ENCODE data around the gene SV2C. TPM values are rescaled to one million over a fixed set of nuclear protein-coding genes. Genes with fewer than 3 reads are reported as not detected.

Gene SV2C
- total and polyA plus RNA-seq, 4 experiments from 2014 or later: 0.02 TPM; not detected in 3

DNA sequence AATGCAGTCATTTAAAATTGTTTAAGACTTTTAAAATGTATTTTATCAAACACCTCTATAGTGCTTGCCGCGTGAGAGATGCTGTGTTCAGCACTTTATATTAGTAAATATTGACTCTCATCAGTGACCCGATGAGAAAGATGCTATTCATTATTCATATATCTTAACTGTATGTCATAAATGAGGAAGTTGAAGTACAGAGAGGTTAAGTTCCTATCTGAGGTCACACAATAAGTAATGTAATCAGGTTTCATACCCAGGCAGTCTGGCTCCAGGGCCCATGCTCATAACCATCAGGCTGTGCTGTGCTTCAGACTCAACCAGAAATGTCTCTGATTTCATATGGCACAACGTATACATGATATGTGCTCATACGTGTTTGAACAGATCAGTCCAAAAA is 119.0 kb downstream of the SV2C start:
- peaks cover 0 to 2% (median 0%) of the 10 kb centered on the region in 8 donors for H3K9me3 Mint-ChIP-seq
- no peak for DNase-seq

DNA sequence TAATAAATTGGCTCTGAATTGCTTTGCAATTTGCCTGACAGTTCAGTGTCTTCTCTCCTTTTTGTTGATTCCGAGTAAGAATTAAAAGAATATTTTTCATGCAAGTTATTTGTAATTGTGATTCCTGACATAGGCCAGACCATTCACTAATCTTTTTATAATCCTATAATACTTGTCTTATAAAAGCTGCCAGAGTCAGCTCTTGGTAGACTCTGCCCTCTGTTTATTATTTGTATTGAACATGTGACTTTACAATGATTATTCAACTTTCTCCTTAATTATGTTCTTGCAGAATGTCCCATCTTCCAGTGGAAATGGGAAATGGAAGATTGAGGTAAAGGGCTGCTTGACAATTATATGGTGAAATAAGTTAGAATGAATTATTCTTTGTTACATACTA is 121.0 kb downstream of the SV2C start:
- Histone ChIP-seq H3K9me3 (ENCODE audit: control insufficient read depth in 1 of 2, low read length in 2 of 2) (no peaks in the 10 kb centered on the region), H3K27ac (ENCODE audit: low read depth, low read length) (no peak overlapping the region), H3K36me3 (ENCODE audit: insufficient read depth, low read length) (no peaks in the 10 kb centered on the region), H3K4me1 (ENCODE audit: insufficient read depth, low read length) (peaks cover 8% of the 10 kb centered on the region), H3K27me3 (ENCODE audit: insufficient read depth, low read length) (no peaks in the 10 kb centered on the region), H3K4me3 (ENCODE audit: low read length in 2 of 2) (no peak overlapping the region)
- Mint-ChIP-seq H3K27ac (no peak overlapping the region), H3K4me1 (peaks cover 0 to 8% (median 4%) of the 10 kb centered on the region in 4 donors), H3K36me3 (no peaks in the 10 kb centered on the region), H3K27me3 (peaks cover 0 to 5% of the 10 kb centered on the region in 2 donors), H3K4me3 (no peak overlapping the region), H3K9me3 (no peaks in the 10 kb centered on the region)
- ChIA-PET POLR2A (ENCODE audit: partially characterized antibody) (no interaction called here), CTCF (ENCODE audit: partially characterized antibody) (interaction anchor here (2.1 kb wide), 1 partner anchor 29 kb away, joined by 9 read pairs; no protein-coding TSS in a partner anchor)
- intact Hi-C loops (cut with micrococcal nuclease): no loop called here
- DNase-seq: no peak

More for the DNA sequence above, 119.0 kb downstream of the SV2C start:
- no peak overlapping the region for H3K27ac Mint-ChIP-seq
- intact Hi-C loops (cut with micrococcal nuclease): no loop called here
- H3K9me3 ChIP-seq (ENCODE audit: control insufficient read depth in 1 of 2, low read length in 2 of 2): no peaks in the 10 kb centered on the region
- CTCF ChIA-PET (ENCODE audit: partially characterized antibody): interaction anchor here (2.1 kb wide), 1 partner anchor 27 kb away, joined by 9 read pairs; no protein-coding TSS in a partner anchor
- H3K4me3 Mint-ChIP-seq: no peak overlapping the region
- peaks cover 9% of the 10 kb centered on the region for H3K4me1 ChIP-seq (ENCODE audit: insufficient read depth, low read length)
- POLR2A ChIA-PET (ENCODE audit: partially characterized antibody): no interaction called here
- no peaks in the 10 kb centered on the region for H3K27me3 ChIP-seq (ENCODE audit: insufficient read depth, low read length)
- peaks cover 0 to 5% of the 10 kb centered on the region in 2 donors for H3K27me3 Mint-ChIP-seq
- no peak overlapping the region for H3K27ac ChIP-seq (ENCODE audit: low read depth, low read length)
- H3K4me3 ChIP-seq (ENCODE audit: low read length in 2 of 2): no peak overlapping the region
- no peaks in the 10 kb centered on the region for H3K36me3 Mint-ChIP-seq
- peaks cover 0 to 9% (median 5%) of the 10 kb centered on the region in 4 donors for H3K4me1 Mint-ChIP-seq
- no peaks in the 10 kb centered on the region for H3K36me3 ChIP-seq (ENCODE audit: insufficient read depth, low read length)

DNA sequence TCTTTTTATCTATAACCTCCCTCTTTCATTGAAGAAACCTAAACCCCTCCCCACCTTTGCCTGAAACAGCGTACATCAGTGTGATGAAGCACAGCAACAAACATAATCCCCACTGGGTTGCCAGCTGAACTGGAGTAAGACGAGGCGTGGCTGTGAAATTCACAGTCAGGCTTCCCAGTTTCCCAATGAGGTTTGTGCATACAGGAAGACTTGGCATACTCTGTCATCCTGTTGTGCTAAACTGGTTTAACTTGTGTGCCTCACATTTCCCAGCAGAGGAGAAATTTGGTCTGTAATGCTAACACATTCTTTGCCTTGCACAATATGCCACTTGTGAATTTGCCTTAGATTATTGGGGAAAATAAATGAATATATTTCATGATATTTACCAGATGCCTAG is 121.5 kb downstream of the SV2C start:
- no peak for DNase-seq
- ChIA-PET CTCF (ENCODE audit: partially characterized antibody) (no interaction called here), POLR2A (ENCODE audit: partially characterized antibody) (no interaction called here)
- H3K4me1 Mint-ChIP-seq: peaks cover 0 to 4% (median 0%) of the 10 kb centered on the region in 4 donors
- Histone ChIP-seq H3K4me1 (ENCODE audit: insufficient read depth, low read length) (peaks cover 4% of the 10 kb centered on the region), H3K27ac (ENCODE audit: low read depth, low read length) (no peak overlapping the region), H3K4me3 (ENCODE audit: low read length in 2 of 2) (no peak overlapping the region), H3K27me3 (ENCODE audit: insufficient read depth, low read length) (no peaks in the 10 kb centered on the region), H3K9me3 (ENCODE audit: control insufficient read depth in 1 of 2, low read length in 2 of 2) (no peaks in the 10 kb centered on the region), H3K36me3 (ENCODE audit: insufficient read depth, low read length) (no peaks in the 10 kb centered on the region)
- peaks cover 0 to 5% of the 10 kb centered on the region in 2 donors for H3K27me3 Mint-ChIP-seq
- no peak overlapping the region for H3K4me3 Mint-ChIP-seq
- intact Hi-C loops (cut with micrococcal nuclease): no loop called here
- H3K9me3 Mint-ChIP-seq: peaks cover 0 to 3% (median 3%) of the 10 kb centered on the region in 8 donors
- H3K27ac Mint-ChIP-seq: no peak overlapping the region
- no peaks in the 10 kb centered on the region for H3K36me3 Mint-ChIP-seq

DNA sequence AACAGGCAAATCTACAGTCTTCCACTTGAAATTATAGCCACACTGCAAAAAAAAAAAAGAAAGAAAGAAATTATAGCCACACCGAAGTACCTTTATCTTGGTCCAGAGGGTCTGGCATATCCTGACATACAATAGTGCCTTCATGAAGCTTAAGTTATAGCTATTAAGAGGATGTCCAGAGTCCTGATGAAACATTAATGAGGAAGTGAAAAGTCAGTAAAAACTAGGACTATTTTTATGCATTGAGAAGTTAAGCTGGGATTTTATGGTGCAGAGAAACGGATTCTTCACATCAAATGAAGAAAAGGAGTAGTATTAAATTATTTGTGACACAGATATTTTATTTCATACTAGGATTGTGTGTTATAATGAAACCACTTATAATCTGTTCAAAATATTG is 123.9 kb downstream of the SV2C start:
- H3K4me3 Mint-ChIP-seq: no peak overlapping the region
- no peak for DNase-seq
- H3K4me1 ChIP-seq (ENCODE audit: insufficient read depth, low read length): no peaks in the 10 kb centered on the region
- POLR2A ChIA-PET (ENCODE audit: partially characterized antibody): no interaction called here
- no peak overlapping the region for H3K4me3 ChIP-seq (ENCODE audit: low read length in 2 of 2)
- peaks cover 0 to 1% of the 10 kb centered on the region in 2 donors for H3K36me3 Mint-ChIP-seq
- CTCF ChIA-PET (ENCODE audit: partially characterized antibody): interaction anchor here (1.4 kb wide), 1 partner anchor 32 kb away, joined by 7 read pairs; no protein-coding TSS in a partner anchor
- H3K27ac Mint-ChIP-seq: no peak overlapping the region
- H3K9me3 Mint-ChIP-seq: peaks cover 0 to 11% (median 7%) of the 10 kb centered on the region in 8 donors
- H3K27me3 Mint-ChIP-seq: peaks cover 0 to 5% of the 10 kb centered on the region in 2 donors
- H3K9me3 ChIP-seq (ENCODE audit: control insufficient read depth in 1 of 2, low read length in 2 of 2): no peaks in the 10 kb centered on the region
- intact Hi-C loops (cut with micrococcal nuclease): no loop called here
- H3K27ac ChIP-seq (ENCODE audit: low read depth, low read length): no peak overlapping the region
- H3K36me3 ChIP-seq (ENCODE audit: insufficient read depth, low read length): no peaks in the 10 kb centered on the region
- H3K27me3 ChIP-seq (ENCODE audit: insufficient read depth, low read length): no peaks in the 10 kb centered on the region
- H3K4me1 Mint-ChIP-seq: no peaks in the 10 kb centered on the region

DNA sequence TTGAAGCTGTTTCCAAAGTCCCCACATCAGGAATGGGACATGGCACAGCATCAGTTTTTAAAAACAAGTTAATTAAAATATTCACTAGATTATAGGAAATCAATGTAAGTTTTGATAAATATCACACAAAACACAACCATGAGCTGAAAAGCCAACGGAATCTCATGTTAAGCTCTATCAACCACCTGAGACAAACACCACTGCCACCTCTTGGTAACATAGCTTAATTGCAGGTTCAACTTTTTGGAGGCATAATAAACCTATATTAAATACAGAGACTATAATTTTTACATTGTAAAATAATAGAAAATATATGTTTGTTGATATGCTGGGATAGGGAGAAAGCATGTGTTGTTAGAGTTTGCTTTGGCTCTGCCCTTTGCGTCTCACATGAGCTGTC is 126.1 kb downstream of the SV2C start:
- POLR2A ChIA-PET (ENCODE audit: partially characterized antibody): no interaction called here
- peaks cover 0 to 3% of the 10 kb centered on the region in 2 donors for H3K27me3 Mint-ChIP-seq
- no peak overlapping the region for H3K27ac Mint-ChIP-seq
- intact Hi-C loops (cut with micrococcal nuclease): no loop called here
- H3K36me3 ChIP-seq (ENCODE audit: insufficient read depth, low read length): no peaks in the 10 kb centered on the region
- no peaks in the 10 kb centered on the region for H3K27me3 ChIP-seq (ENCODE audit: insufficient read depth, low read length)
- H3K4me1 Mint-ChIP-seq: no peaks in the 10 kb centered on the region
- H3K4me3 Mint-ChIP-seq: no peak overlapping the region
- H3K36me3 Mint-ChIP-seq: peaks cover 0 to 1% of the 10 kb centered on the region in 2 donors
- no peaks in the 10 kb centered on the region for H3K9me3 ChIP-seq (ENCODE audit: control insufficient read depth in 1 of 2, low read length in 2 of 2)
- DNase-seq: no peak
- H3K27ac ChIP-seq (ENCODE audit: low read depth, low read length): no peak overlapping the region
- H3K4me1 ChIP-seq (ENCODE audit: insufficient read depth, low read length): no peaks in the 10 kb centered on the region
- peaks cover 0 to 11% (median 7%) of the 10 kb centered on the region in 8 donors for H3K9me3 Mint-ChIP-seq
- CTCF ChIA-PET (ENCODE audit: partially characterized antibody): interaction anchor here (0.8 to 2.0 kb wide), 4 partner anchors 8 to 34 kb away, joined by 3 to 6 read pairs (median 4); no protein-coding TSS in a partner anchor
- H3K4me3 ChIP-seq (ENCODE audit: low read length in 2 of 2): no peak overlapping the region

DNA sequence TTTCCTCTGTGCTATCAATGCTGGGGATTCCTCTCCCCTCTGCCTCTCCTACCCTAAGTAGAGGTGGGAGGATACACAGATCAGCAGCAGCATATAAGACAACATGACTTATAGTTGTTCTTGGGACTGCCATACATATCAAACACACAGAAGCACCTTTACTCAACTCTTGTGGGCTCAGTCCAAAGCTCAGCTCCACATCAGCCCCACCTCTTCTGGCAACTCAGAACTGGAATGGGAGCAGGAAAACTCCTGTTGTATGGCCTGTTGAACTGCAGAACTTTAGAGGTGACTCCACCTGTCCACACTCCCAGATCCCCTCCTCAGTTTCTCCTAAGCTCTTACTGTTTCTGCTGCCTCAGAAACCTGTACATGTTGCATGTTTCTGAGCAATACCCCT is 127.8 kb downstream of the SV2C start:
- Histone ChIP-seq H3K4me3 (ENCODE audit: low read length in 2 of 2) (no peak overlapping the region), H3K9me3 (ENCODE audit: control insufficient read depth in 1 of 2, low read length in 2 of 2) (no peaks in the 10 kb centered on the region), H3K27ac (ENCODE audit: low read depth, low read length) (no peak overlapping the region), H3K4me1 (ENCODE audit: insufficient read depth, low read length) (no peaks in the 10 kb centered on the region), H3K36me3 (ENCODE audit: insufficient read depth, low read length) (no peaks in the 10 kb centered on the region), H3K27me3 (ENCODE audit: insufficient read depth, low read length) (no peaks in the 10 kb centered on the region)
- no peak for DNase-seq
- H3K27me3 Mint-ChIP-seq: peaks cover 0 to 3% of the 10 kb centered on the region in 2 donors
- ChIA-PET POLR2A (ENCODE audit: partially characterized antibody) (interaction anchor here (0.5 kb wide), 1 partner anchor 115 kb away, joined by 5 read pairs; no protein-coding TSS in a partner anchor), CTCF (ENCODE audit: partially characterized antibody) (no interaction called here)
- H3K27ac Mint-ChIP-seq: no peak overlapping the region
- H3K9me3 Mint-ChIP-seq: peaks cover 0 to 11% (median 7%) of the 10 kb centered on the region in 8 donors
- H3K36me3 Mint-ChIP-seq: peaks cover 0 to 1% of the 10 kb centered on the region in 2 donors
- no peaks in the 10 kb centered on the region for H3K4me1 Mint-ChIP-seq
- intact Hi-C loops (cut with micrococcal nuclease): no loop called here
- no peak overlapping the region for H3K4me3 Mint-ChIP-seq

DNA sequence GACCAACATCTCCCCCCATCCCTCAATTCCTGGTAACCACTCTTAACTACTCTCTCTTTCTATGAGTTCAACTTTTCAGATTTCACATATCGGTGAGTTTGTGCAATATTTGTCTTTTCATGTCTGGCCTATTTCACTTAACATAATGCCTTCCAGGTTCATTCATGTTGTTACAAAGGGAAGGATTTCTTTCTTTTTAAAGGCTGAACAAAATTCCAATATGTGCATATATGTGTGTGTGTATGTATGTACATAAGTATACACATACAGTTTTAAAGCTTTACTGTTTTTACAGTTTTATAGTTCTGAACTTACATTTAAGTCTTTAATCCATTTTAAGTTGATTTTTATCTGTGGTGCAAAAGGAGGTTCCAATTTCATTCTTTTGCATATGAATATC is 130.7 kb downstream of the SV2C start:
- no peaks in the 10 kb centered on the region for H3K27me3 ChIP-seq (ENCODE audit: insufficient read depth, low read length)
- Mint-ChIP-seq H3K36me3 (peaks cover 0 to 1% of the 10 kb centered on the region in 2 donors), H3K27me3 (peaks cover 2 to 3% of the 10 kb centered on the region in 2 donors), H3K27ac (no peak overlapping the region), H3K4me3 (no peak overlapping the region), H3K4me1 (no peaks in the 10 kb centered on the region), H3K9me3 (peaks cover 0 to 14% (median 8%) of the 10 kb centered on the region in 8 donors)
- no peaks in the 10 kb centered on the region for H3K36me3 ChIP-seq (ENCODE audit: insufficient read depth, low read length)
- ChIA-PET POLR2A (ENCODE audit: partially characterized antibody) (no interaction called here), CTCF (ENCODE audit: partially characterized antibody) (interaction anchor here (1.1 to 1.2 kb wide), 2 partner anchors 21 to 39 kb away, joined by 3 to 4 read pairs; no protein-coding TSS in a partner anchor)
- no peak for DNase-seq
- H3K27ac ChIP-seq (ENCODE audit: low read depth, low read length): no peak overlapping the region
- intact Hi-C loops (cut with micrococcal nuclease): no loop called here
- no peak overlapping the region for H3K4me3 ChIP-seq (ENCODE audit: low read length in 2 of 2)
- no peaks in the 10 kb centered on the region for H3K4me1 ChIP-seq (ENCODE audit: insufficient read depth, low read length)
- no peaks in the 10 kb centered on the region for H3K9me3 ChIP-seq (ENCODE audit: control insufficient read depth in 1 of 2, low read length in 2 of 2)

All from CD4-positive, alpha-beta memory T cell (primary cell).